Thymus (tissue), 11 donors: Measurements from ENCODE around the gene TUBGCP4. TPM values are rescaled to one million over a fixed set of nuclear protein-coding genes. Genes with fewer than 3 reads are reported as not detected.

Source experiments
- DNase-seq, 9 donors: peaks; one replicate each; pipeline ENCODE4 v3.0.0-alpha.2; 2013; ENCODE audit warnings: low spot score in 9 of 9, low read depth in 6 of 9, missing footprints in 1 of 9
- H3K27ac ChIP-seq, 2 donors: one replicate each; pipeline ENCODE4 v1.5.1; 2013; ENCODE audit warnings: control low read depth in 1 of 2, low read depth in 1 of 2, low read length in 1 of 2, mild to moderate bottlenecking in 1 of 2, moderate library complexity in 1 of 2
- H3K27me3 ChIP-seq, 2 donors: one replicate each; pipeline ENCODE4 v1.5.1; 2013; ENCODE audit warnings: low read length in 1 of 2; ENCODE audit not compliant: control insufficient read depth in 2 of 2, insufficient read depth in 1 of 2
- H3K36me3 ChIP-seq, 2 donors: one replicate each; pipeline ENCODE4 v1.5.1; 2013; ENCODE audit warnings: low read length in 1 of 2, mild to moderate bottlenecking in 1 of 2, moderate library complexity in 1 of 2; ENCODE audit not compliant: control insufficient read depth in 2 of 2, insufficient read depth in 2 of 2
- H3K4me1 ChIP-seq, 2 donors: one replicate each; pipeline ENCODE4 v1.5.1; 2013; ENCODE audit warnings: low read length in 2 of 2; ENCODE audit not compliant: control insufficient read depth in 2 of 2, insufficient read depth in 2 of 2
- H3K4me3 ChIP-seq, 2 donors: one replicate each; pipeline ENCODE4 v1.5.1; 2013; ENCODE audit warnings: low read length in 2 of 2, control low read depth in 1 of 2, mild to moderate bottlenecking in 1 of 2
- H3K9me3 ChIP-seq, 2 donors: one replicate each; pipeline ENCODE4 v1.5.1; 2013; ENCODE audit warnings: low read length in 1 of 2, mild to moderate bottlenecking in 1 of 2; ENCODE audit not compliant: control insufficient read depth in 2 of 2, insufficient read depth in 1 of 2
- WGBS: extraction: QIAGEN DNeasy Blood & Tissue Kit; methylation state at CpG from one replicate; pipeline ENCODE4 v1.1.7; 2013; 5-methylcytosine and 5-hydroxymethylcytosine counted together
- polyA plus RNA-seq: library from polyadenylated mRNA; stranded (reverse); fragments of 200-250 nt; gene quantifications from one replicate; pipeline ENCODE4 v1.2.3, GENCODE V29; 2013
- total RNA-seq: library from RNA; stranded (reverse); fragments of 120-200 nt; gene quantifications from one replicate; pipeline ENCODE4 v1.2.4, GENCODE V29; 2013
- donor health status: healthy.

The TUBGCP4 gene
- total and polyA plus RNA-seq, 2 donors: 5.4 to 8.5 TPM

- H3K36me3 ChIP-seq: peaks cover 28 to 31% of the 10 kb centered on the region in 2 donors
- H3K4me1 ChIP-seq: peaks cover 3 to 4% of the 10 kb centered on the region in 2 donors
- H3K27me3 ChIP-seq: no peaks in the 10 kb centered on the region
- no peak overlapping the region for H3K27ac ChIP-seq
- no peak overlapping the region for H3K4me3 ChIP-seq
- 97% methylated on average over 7 of the region's 7 CpGs for WGBS
- DNase-seq: no peak
- no peaks in the 10 kb centered on the region for H3K9me3 ChIP-seq
Observed at GRCh38 chr15:43436395-43436794, 65.5 kb downstream of the TUBGCP4 start.

GRCh38 chr15:43439268-43439667, 68.4 kb downstream of the TUBGCP4 start:
- H3K4me3 ChIP-seq: no peak overlapping the region
- H3K9me3 ChIP-seq: no peaks in the 10 kb centered on the region
- H3K4me1 ChIP-seq: peaks cover 3% of the 10 kb centered on the region in 2 donors
- H3K27ac ChIP-seq: no peak overlapping the region
- H3K27me3 ChIP-seq: no peaks in the 10 kb centered on the region
- 94% methylated on average over 3 of the region's 3 CpGs for whole genome bisulfite sequencing
- DNase-seq: no peak
- peaks cover 13 to 22% of the 10 kb centered on the region in 2 donors for H3K36me3 ChIP-seq

- 49% methylated on average over 4 of the region's 4 CpGs for WGBS
- no peaks in the 10 kb centered on the region for H3K27me3 ChIP-seq
- no peaks in the 10 kb centered on the region for H3K4me1 ChIP-seq
- H3K36me3 ChIP-seq: peaks cover 17 to 25% of the 10 kb centered on the region in 2 donors
- H3K9me3 ChIP-seq: no peaks in the 10 kb centered on the region
- DNase-seq: peak in 6 of 9 donors; percentile 3 to 52 (median 18)
- no peak overlapping the region for H3K27ac ChIP-seq
- no peak overlapping the region for H3K4me3 ChIP-seq
Observed at GRCh38 chr15:43440721-43441281, 69.9 kb downstream of the TUBGCP4 start.

- H3K27me3 ChIP-seq: no peaks in the 10 kb centered on the region
- no peak overlapping the region for H3K4me3 ChIP-seq
- H3K4me1 ChIP-seq: no peaks in the 10 kb centered on the region
- H3K36me3 ChIP-seq: peaks cover 15 to 24% of the 10 kb centered on the region in 2 donors
- H3K9me3 ChIP-seq: no peaks in the 10 kb centered on the region
- DNase-seq: peak in 1 of 9 donors; percentile 5
- no peak overlapping the region for H3K27ac ChIP-seq
Observed at GRCh38 chr15:43441316-43441715, 70.4 kb downstream of the TUBGCP4 start.

GRCh38 chr15:43446344-43446743, 75.4 kb downstream of the TUBGCP4 start:
- Histone ChIP-seq H3K9me3 (no peaks in the 10 kb centered on the region), H3K4me3 (no peak overlapping the region), H3K4me1 (no peaks in the 10 kb centered on the region), H3K27me3 (no peaks in the 10 kb centered on the region), H3K36me3 (peaks cover 8 to 9% of the 10 kb centered on the region in 2 donors), H3K27ac (no peak overlapping the region)
- no peak for DNase-seq
- 98% methylated on average over 2 of the region's 2 CpGs for WGBS

- Histone ChIP-seq H3K27me3 (no peaks in the 10 kb centered on the region), H3K27ac (no peak overlapping the region), H3K4me1 (no peaks in the 10 kb centered on the region), H3K36me3 (peaks cover 6 to 11% of the 10 kb centered on the region in 2 donors), H3K9me3 (no peaks in the 10 kb centered on the region), H3K4me3 (no peak overlapping the region)
- no peak for DNase-seq
- 97% methylated on average over 1 of the region's 1 CpG for WGBS
Observed at GRCh38 chr15:43449981-43450380, 79.1 kb downstream of the TUBGCP4 start.

Other genes starting within 250 kb of the TUBGCP4 start
- 5.1 TPM for gene TMEM62, start 237.5 kb upstream of the TUBGCP4 start, total RNA-seq
- gene TMEM62, start 237.5 kb upstream of the TUBGCP4 start, polyA plus RNA-seq: 17.8 TPM
- gene CCNDBP1, start 185.7 kb upstream of the TUBGCP4 start, total RNA-seq: 60.7 TPM
- 87.9 TPM for gene CCNDBP1, start 185.7 kb upstream of the TUBGCP4 start, polyA plus RNA-seq
- 2.8 TPM for gene EPB42, start 150.1 kb upstream of the TUBGCP4 start, total RNA-seq
- gene EPB42, start 150.1 kb upstream of the TUBGCP4 start, polyA plus RNA-seq: 0.21 TPM
- gene TGM5, start 104.2 kb upstream of the TUBGCP4 start, total RNA-seq: 0.19 TPM
- gene TGM5, start 104.2 kb upstream of the TUBGCP4 start, polyA plus RNA-seq: 1.2 TPM
- gene TGM7, start 68.8 kb upstream of the TUBGCP4 start, total RNA-seq: 0.19 TPM
- gene TGM7, start 68.8 kb upstream of the TUBGCP4 start, polyA plus RNA-seq: 0.30 TPM
- gene LCMT2, start 40.5 kb upstream of the TUBGCP4 start, total RNA-seq: 11.3 TPM
- gene LCMT2, start 40.5 kb upstream of the TUBGCP4 start, polyA plus RNA-seq: 5.9 TPM
- gene ZSCAN29, start 58 bp upstream of the TUBGCP4 start, total RNA-seq: 17.2 TPM
- gene ZSCAN29, start 58 bp upstream of the TUBGCP4 start, polyA plus RNA-seq: 7.8 TPM
- 29.8 TPM for gene TP53BP1, start 122.1 kb downstream of the TUBGCP4 start, total RNA-seq
- gene TP53BP1, start 122.1 kb downstream of the TUBGCP4 start, polyA plus RNA-seq: 17.5 TPM
- gene MAP1A, start 146.5 kb downstream of the TUBGCP4 start, total RNA-seq: 12.7 TPM
- gene MAP1A, start 146.5 kb downstream of the TUBGCP4 start, polyA plus RNA-seq: 3.6 TPM
- 4.6 TPM for gene PPIP5K1, start 219.1 kb downstream of the TUBGCP4 start, total RNA-seq
- gene PPIP5K1, start 219.1 kb downstream of the TUBGCP4 start, polyA plus RNA-seq: 5.7 TPM
- 0.09 TPM for gene CKMT1B, start 222.9 kb downstream of the TUBGCP4 start, total RNA-seq
- 0.94 TPM for gene CKMT1B, start 222.9 kb downstream of the TUBGCP4 start, polyA plus RNA-seq
- gene STRC, start 247.7 kb downstream of the TUBGCP4 start, total RNA-seq: 0.05 TPM
- 1.8 TPM for gene STRC, start 247.7 kb downstream of the TUBGCP4 start, polyA plus RNA-seq